PFSK-1 (cell line): ENCODE measurements around the gene LMAN2.

Source experiments
- FOXP2 ChIP-seq: optimal IDR thresholded peaks from 2 replicates; pipeline ENCODE3; 2011; ENCODE audit warnings: borderline replicate concordance, control low read depth, inconsistent platforms; ENCODE audit not compliant: insufficient read depth; ENCODE audit errors: extremely low read length, extremely low read depth
- POLR2AphosphoS5 ChIP-seq: IDR thresholded peaks from 2 replicates; pipeline ENCODE4 v1.6.1; 2012; ENCODE audit warnings: low read depth, mild to moderate bottlenecking, control low read depth, low read length, moderate library complexity
- SIN3A ChIP-seq: IDR thresholded peaks from 2 replicates; pipeline ENCODE4 v1.6.1; 2012; ENCODE audit warnings: mild to moderate bottlenecking, low read length, moderate library complexity, borderline replicate concordance; ENCODE audit not compliant: insufficient read depth
- TAF1 ChIP-seq: IDR thresholded peaks from 2 replicates; pipeline ENCODE4 v1.6.1; 2012; ENCODE audit warnings: low read length, control low read depth, borderline replicate concordance; ENCODE audit not compliant: insufficient read depth
- TF ChIP-seq, protein P1 (sequence below), 2 experiments: IDR thresholded peaks; 2 replicates each; pipeline versions ENCODE4 v1.6.1 to v1.8.0; 2011 to 2012; ENCODE audit warnings: low read depth in 2 of 2, low read length in 2 of 2, control low read depth in 1 of 2, inconsistent platforms in 1 of 2, mild to moderate bottlenecking in 1 of 2, moderate library complexity in 1 of 2; ENCODE audit not compliant: insufficient read depth in 1 of 2

LMAN2 gene

DNA sequence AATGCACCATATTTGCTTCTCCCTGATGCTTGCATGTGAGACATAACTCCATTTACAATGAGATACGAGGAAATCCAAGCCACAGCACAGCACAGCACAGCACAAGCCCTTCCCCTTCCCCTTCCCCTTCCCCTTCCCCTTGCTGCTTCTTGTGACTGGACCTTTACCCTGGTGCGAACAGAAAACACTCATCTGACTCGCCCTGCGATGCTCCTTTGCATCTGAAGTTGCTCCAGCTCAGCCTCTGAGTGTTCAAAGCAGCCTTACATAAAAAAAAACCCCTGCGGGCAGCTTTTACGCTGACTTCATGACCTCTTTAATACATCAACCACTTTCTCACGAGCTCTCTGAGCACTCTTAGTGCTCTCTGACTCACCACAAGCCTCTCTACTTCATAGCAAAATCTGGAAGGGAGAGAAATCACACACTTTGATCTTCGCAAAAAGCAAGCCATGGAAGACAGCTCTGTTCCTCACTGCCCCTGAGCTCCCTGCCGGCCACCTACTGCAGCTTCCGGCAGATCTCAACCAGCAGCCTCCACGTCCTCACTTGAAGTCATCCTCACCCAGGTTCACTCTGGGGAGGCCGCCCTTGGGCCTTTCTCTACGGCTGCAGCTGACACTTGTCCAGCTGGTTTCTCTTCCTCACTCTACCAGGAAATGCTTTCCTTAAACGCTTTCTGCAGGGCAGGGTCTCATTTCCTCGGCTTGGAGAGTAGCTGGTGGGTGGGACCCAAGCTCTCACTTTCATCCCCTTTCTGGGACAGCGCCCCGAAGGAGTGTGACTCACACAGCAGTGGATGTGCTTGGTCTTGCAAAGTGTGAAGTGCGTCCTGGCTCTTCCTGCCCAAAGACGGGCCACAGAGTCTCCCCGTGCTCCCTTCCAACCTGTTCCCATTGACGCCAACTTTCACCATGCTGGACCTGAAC lies 38.0 kb upstream of the LMAN2 start:
- TF ChIP-seq POLR2AphosphoS5 (no peak), FOXP2 (no peak)
- TF ChIP-seq, protein P1, sequence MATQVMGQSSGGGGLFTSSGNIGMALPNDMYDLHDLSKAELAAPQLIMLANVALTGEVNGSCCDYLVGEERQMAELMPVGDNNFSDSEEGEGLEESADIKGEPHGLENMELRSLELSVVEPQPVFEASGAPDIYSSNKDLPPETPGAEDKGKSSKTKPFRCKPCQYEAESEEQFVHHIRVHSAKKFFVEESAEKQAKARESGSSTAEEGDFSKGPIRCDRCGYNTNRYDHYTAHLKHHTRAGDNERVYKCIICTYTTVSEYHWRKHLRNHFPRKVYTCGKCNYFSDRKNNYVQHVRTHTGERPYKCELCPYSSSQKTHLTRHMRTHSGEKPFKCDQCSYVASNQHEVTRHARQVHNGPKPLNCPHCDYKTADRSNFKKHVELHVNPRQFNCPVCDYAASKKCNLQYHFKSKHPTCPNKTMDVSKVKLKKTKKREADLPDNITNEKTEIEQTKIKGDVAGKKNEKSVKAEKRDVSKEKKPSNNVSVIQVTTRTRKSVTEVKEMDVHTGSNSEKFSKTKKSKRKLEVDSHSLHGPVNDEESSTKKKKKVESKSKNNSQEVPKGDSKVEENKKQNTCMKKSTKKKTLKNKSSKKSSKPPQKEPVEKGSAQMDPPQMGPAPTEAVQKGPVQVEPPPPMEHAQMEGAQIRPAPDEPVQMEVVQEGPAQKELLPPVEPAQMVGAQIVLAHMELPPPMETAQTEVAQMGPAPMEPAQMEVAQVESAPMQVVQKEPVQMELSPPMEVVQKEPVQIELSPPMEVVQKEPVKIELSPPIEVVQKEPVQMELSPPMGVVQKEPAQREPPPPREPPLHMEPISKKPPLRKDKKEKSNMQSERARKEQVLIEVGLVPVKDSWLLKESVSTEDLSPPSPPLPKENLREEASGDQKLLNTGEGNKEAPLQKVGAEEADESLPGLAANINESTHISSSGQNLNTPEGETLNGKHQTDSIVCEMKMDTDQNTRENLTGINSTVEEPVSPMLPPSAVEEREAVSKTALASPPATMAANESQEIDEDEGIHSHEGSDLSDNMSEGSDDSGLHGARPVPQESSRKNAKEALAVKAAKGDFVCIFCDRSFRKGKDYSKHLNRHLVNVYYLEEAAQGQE (IDR thresholded peaks at IDR 0.05; ENCODE audit: insufficient read depth in 1 of 2, low read depth in 2 of 2, low read length in 2 of 2), result no peak

DNA sequence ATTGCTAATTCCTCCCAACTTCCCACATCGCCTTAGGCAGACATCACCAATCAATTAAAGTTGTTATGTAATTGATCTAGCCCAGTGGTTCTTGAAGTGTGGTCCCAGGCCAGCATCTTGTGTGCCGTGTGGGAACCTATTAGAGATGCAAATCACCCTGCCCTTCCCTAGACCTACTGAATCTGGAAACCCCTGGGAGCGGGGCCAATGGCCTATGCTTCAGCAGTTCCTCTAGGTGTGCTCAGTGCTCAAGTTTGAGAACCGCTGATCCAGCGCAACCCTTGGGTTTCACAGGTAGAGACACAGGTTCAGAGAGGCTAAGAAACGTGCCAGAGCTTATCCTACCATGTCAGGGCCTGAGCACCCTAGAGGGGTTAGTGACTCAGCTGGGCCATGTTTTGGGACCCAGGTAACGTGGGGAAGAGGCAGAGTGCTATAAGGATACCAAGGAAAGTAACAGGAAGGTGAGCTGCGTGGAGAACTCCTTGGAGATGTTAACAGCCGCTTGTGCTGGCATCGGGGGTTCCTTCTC lies 37.1 kb upstream of the LMAN2 start:
- no peak for TF ChIP-seq FOXP2
- TF ChIP-seq TAF1, result no peak
- TF ChIP-seq SIN3A, result no peak
- TF ChIP-seq POLR2AphosphoS5, result no peak
- TF ChIP-seq, protein P1 (IDR thresholded peaks at IDR 0.05; ENCODE audit: insufficient read depth in 1 of 2, low read depth in 2 of 2, low read length in 2 of 2), result no peak

DNA sequence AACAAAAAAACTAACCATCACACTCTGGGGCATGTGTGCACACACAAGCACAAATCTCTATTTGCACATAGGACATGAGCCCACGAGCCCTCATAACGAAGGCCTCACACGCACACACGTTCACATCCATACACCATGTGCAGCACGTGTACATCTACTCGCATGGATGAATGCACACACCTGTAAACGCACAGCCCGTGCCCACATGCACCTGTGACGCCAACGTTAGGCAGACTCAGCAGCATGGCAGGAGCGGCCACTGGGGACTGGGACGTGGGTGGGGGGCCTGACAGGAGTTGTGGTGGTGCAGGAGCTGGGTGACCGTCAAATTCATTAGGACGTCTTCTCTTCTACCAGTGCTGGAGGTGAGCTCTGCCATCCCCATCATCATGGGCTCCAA lies 35.9 kb upstream of the LMAN2 start:
- TF ChIP-seq, protein P1 (IDR thresholded peaks at IDR 0.05; ENCODE audit: insufficient read depth in 1 of 2, low read depth in 2 of 2, low read length in 2 of 2), result no peak
- TF ChIP-seq TAF1 (no peak), POLR2AphosphoS5 (no peak), SIN3A (no peak), FOXP2 (no peak)

DNA sequence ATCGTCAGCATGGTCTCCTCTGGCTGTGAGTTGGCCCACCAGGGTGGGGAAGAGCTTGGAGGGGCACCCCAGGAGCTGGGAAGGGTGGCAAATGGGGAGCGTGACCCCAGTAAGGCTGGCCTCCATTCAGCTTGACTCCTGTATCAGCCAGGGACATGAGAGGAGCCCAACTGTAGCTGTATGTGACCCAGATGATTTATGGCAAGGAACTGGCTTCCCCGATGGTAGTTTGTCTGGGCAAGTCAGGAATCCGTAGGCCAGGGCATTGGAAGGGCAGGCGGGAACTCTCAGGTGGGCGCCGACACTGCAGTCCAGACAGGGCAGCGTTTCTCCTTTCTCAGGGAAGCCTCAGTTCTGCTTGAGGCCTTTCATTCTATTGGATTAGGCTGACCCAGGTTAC lies 35.1 kb upstream of the LMAN2 start:
- no peak for TF ChIP-seq POLR2AphosphoS5
- no peak for TF ChIP-seq TAF1
- TF ChIP-seq, protein P1 (IDR thresholded peaks at IDR 0.05; ENCODE audit: insufficient read depth in 1 of 2, low read depth in 2 of 2, low read length in 2 of 2), result no peak
- TF ChIP-seq SIN3A, result no peak
- TF ChIP-seq FOXP2, result no peak

DNA sequence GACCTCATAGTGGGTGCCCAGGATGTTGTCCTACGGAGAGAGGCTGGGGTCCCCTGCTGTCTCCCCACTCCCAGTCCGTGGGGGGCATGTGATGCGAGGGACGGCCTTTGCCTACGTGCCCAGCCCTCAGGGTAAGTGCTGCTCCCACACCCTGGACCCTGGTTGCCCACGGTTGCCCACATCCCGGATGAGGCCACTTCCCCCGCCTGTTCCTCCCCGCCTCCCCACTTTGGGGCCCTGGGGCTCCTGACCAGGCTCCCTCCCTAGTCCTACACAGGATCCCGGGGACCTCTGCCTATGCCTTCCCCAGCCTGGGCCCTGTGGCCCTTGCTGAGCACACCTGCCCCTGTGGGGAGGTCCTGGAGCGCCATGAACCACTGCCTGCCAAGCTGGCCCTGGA lies 34.3 kb upstream of the LMAN2 start:
- TF ChIP-seq, protein P1 (IDR thresholded peaks at IDR 0.05; ENCODE audit: insufficient read depth in 1 of 2, low read depth in 2 of 2, low read length in 2 of 2), result no peak
- TF ChIP-seq FOXP2, result no peak
- TF ChIP-seq TAF1, result no peak
- TF ChIP-seq POLR2AphosphoS5, result no peak
